Gastroesophageal sphincter (tissue), 4 donors: ENCODE data around the gene AGBL1. TPM values are rescaled to one million over a fixed set of nuclear protein-coding genes. Genes with fewer than 3 reads are reported as not detected.

ENCODE experiments used
- ATAC-seq: fragments of 150-250 bp; one replicate; pipeline ENCODE4 v1.9.1; 2016; ENCODE audit warnings: mild to moderate bottlenecking, moderate library complexity
- H3K27ac ChIP-seq, 4 donors: fragments of 200-600 bp; sonication (generic) in 3 of 4; 1 replicate in 3 of 4; 2 replicates in 1 of 4; pipeline ENCODE4 v1.5.1; 2016 to 2019
- H3K27me3 ChIP-seq: fragments of 200-600 bp; sonication (generic); one replicate; pipeline ENCODE4 v1.5.1; 2019
- H3K36me3 ChIP-seq, 2 donors: fragments of 200-600 bp; sonication (generic); one replicate each; pipeline ENCODE4 v1.5.1; 2019; ENCODE audit warnings: control low read depth in 1 of 2
- H3K4me1 ChIP-seq, 3 donors: fragments of 200-600 bp; sonication (generic); 1 replicate in 2 of 3; 2 replicates in 1 of 3; pipeline ENCODE4 v1.5.1; 2016 to 2019; ENCODE audit warnings: control low read depth in 2 of 3
- H3K4me3 ChIP-seq, 2 donors: fragments of 200-600 bp; sonication (generic); one replicate each; pipeline ENCODE4 v1.5.1; 2019; ENCODE audit warnings: mild to moderate bottlenecking in 1 of 2, moderate library complexity in 1 of 2
- H3K9me3 ChIP-seq, 3 donors: fragments of 200-600 bp; sonication (generic); one replicate each; pipeline ENCODE4 v1.5.1; 2017 to 2019; ENCODE audit warnings: control low read depth in 2 of 3
- EP300 ChIP-seq: sonication (generic); formaldehyde crosslinking; IDR thresholded peaks from one replicate; pipeline ENCODE4 v1.6.1; 2017; ENCODE audit warnings: antibody characterized with exemption, mild to moderate bottlenecking
- POLR2A ChIP-seq, 2 donors: fragments of 450-650 bp; IDR thresholded peaks; one replicate each; pipeline ENCODE4 v1.6.1; 2017; ENCODE audit warnings: antibody characterized with exemption in 2 of 2, mild to moderate bottlenecking in 2 of 2, moderate library complexity in 1 of 2
- POLR2AphosphoS5 ChIP-seq: sonication (generic); formaldehyde crosslinking; IDR thresholded peaks from one replicate; pipeline ENCODE4 v1.6.1; 2017; ENCODE audit warnings: antibody characterized with exemption
- WGBS, 2 donors: methylation state at CpG; one replicate each; pipeline ENCODE4 v1.1.5; 2018; ENCODE audit warnings: low coverage in 1 of 2; 5-methylcytosine and 5-hydroxymethylcytosine counted together
- total RNA-seq, 4 donors: library from RNA; depleted of rRNA; stranded (reverse); fragments of >200 nt; gene quantifications; one replicate each; pipeline ENCODE4 v1.1.0, GENCODE V29; 2016
- TF ChIP-seq, protein P1 (sequence below), 4 experiments: fragments of 200-600 bp in 2 of 4; fragments of 450-650 bp in 2 of 4; sonication (generic) in 1 of 4; IDR thresholded peaks; one replicate each; pipeline ENCODE4 v1.5.1; 2017 to 2019; ENCODE audit warnings: antibody characterized with exemption in 4 of 4, mild to moderate bottlenecking in 2 of 4, moderate library complexity in 2 of 4

AGBL1 gene
- total RNA-seq, 4 donors from 2014 or later, result 0.12 to 0.13 TPM; not detected in 2

- Histone ChIP-seq H3K27ac (no peak overlapping the region), H3K4me3 (no peak overlapping the region), H3K4me1 (no peaks in the 10 kb centered on the region), H3K9me3 (no peaks in the 10 kb centered on the region), H3K27me3 (peaks cover 8% of the 10 kb centered on the region), H3K36me3 (no peaks in the 10 kb centered on the region)
- WGBS, 2 donors, result 77 to 88% methylated on average over 5 to 6 of the region's 6 CpGs
- ATAC-seq, result no peak
- TF ChIP-seq EP300 (no peak), POLR2A (IDR thresholded peaks at IDR 0.05) (no peak), POLR2AphosphoS5 (no peak)
- TF ChIP-seq, protein P1, sequence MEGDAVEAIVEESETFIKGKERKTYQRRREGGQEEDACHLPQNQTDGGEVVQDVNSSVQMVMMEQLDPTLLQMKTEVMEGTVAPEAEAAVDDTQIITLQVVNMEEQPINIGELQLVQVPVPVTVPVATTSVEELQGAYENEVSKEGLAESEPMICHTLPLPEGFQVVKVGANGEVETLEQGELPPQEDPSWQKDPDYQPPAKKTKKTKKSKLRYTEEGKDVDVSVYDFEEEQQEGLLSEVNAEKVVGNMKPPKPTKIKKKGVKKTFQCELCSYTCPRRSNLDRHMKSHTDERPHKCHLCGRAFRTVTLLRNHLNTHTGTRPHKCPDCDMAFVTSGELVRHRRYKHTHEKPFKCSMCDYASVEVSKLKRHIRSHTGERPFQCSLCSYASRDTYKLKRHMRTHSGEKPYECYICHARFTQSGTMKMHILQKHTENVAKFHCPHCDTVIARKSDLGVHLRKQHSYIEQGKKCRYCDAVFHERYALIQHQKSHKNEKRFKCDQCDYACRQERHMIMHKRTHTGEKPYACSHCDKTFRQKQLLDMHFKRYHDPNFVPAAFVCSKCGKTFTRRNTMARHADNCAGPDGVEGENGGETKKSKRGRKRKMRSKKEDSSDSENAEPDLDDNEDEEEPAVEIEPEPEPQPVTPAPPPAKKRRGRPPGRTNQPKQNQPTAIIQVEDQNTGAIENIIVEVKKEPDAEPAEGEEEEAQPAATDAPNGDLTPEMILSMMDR (IDR thresholded peaks at IDR 0.05), result no peak
Measured at GRCh38 chr15:86383611-86384010, 303.9 kb downstream of the AGBL1 start.

DNA sequence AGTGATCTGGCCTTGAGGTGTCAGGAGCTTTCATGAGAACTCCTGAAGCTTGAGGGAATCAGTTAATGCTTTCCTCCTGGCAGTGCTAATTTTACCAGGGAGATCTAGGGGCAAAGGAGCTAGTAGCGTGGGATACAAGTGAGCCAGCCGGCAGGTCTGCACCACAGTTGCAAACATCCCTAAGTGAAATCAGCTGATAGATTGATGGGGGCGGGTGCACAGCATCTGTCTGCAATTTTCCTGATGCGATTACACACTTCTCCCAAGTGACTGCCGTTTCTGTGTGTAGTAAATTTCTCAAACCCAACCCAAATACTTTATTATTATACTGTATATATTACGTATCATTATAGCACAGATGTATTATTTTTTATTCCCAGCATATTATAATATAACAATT is 304.5 kb downstream of the AGBL1 start:
- H3K36me3 ChIP-seq, result no peaks in the 10 kb centered on the region
- peaks cover 5% of the 10 kb centered on the region for H3K27me3 ChIP-seq
- ATAC-seq, result no peak
- H3K4me3 ChIP-seq, result no peak overlapping the region
- 33 to 52% methylated on average over 6 of the region's 6 CpGs for WGBS, 2 donors
- H3K4me1 ChIP-seq, result no peaks in the 10 kb centered on the region
- H3K9me3 ChIP-seq, result no peaks in the 10 kb centered on the region
- H3K27ac ChIP-seq, result no peak overlapping the region
- TF ChIP-seq, protein P1 (IDR thresholded peaks at IDR 0.05), result no peak
- TF ChIP-seq POLR2A (IDR thresholded peaks at IDR 0.05), result no peak
- no peak for TF ChIP-seq POLR2AphosphoS5
- no peak for TF ChIP-seq EP300

DNA sequence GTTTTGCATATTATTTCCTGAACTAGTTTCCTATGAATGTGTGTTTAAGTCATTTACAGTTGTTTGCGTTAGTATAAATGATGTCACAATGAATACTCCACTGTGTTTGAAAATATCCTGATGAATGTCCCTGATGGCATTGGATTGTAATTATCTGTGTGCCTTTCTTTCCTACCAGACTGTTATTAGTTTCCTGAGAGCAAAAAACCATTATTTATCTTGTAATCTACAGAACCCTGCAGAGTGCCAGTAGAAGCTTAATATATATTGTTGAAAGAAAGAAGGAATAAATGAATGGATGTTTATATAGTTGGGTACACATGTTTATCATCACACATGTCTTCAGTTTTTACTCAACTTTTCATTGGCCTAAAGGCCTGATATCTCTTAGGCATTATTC is 312.6 kb downstream of the AGBL1 start:
- no peak overlapping the region for H3K27ac ChIP-seq
- no peak for ATAC-seq
- no peaks in the 10 kb centered on the region for H3K36me3 ChIP-seq
- H3K4me3 ChIP-seq, result no peak overlapping the region
- H3K9me3 ChIP-seq, result no peaks in the 10 kb centered on the region
- no peaks in the 10 kb centered on the region for H3K4me1 ChIP-seq
- H3K27me3 ChIP-seq, result peaks cover 2% of the 10 kb centered on the region
- WGBS, 2 donors, result 54 to 60% methylated on average over 1 of the region's 1 CpG
- TF ChIP-seq POLR2A (IDR thresholded peaks at IDR 0.05) (no peak), EP300 (no peak), POLR2AphosphoS5 (no peak)
- TF ChIP-seq, protein P1 (IDR thresholded peaks at IDR 0.05), result no peak

- H3K36me3 ChIP-seq, result no peaks in the 10 kb centered on the region
- no peak overlapping the region for H3K4me3 ChIP-seq
- 52 to 62% methylated on average over 1 to 2 of the region's 2 CpGs for WGBS, 2 donors
- no peak overlapping the region for H3K27ac ChIP-seq
- no peak for ATAC-seq
- TF ChIP-seq POLR2AphosphoS5, result no peak
- no peak for TF ChIP-seq EP300
- TF ChIP-seq, protein P1 (IDR thresholded peaks at IDR 0.05), result no peak
- no peak for TF ChIP-seq POLR2A (IDR thresholded peaks at IDR 0.05)
- no peaks in the 10 kb centered on the region for H3K4me1 ChIP-seq
- no peaks in the 10 kb centered on the region for H3K9me3 ChIP-seq
- H3K27me3 ChIP-seq, result no peaks in the 10 kb centered on the region
Measured at GRCh38 chr15:86392874-86393273, 313.2 kb downstream of the AGBL1 start.

DNA sequence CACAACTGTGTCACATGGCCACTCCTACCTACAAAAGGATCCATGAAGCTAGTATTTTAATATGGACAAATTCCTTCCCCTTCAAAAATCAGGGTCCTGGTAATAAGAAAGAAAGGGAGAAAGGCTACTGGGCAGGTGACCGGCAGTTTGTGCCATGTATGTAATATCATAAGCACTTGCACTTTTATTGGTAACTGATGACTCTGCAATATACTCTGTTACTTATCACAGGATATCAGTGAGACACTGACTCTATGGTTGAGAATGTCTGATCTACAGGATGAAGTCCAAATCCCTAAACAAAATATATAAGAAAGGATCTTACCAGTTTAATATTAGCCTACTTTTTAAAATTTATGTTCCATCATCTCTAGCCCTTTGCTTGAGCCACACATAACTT is 315.2 kb downstream of the AGBL1 start:
- Histone ChIP-seq H3K9me3 (no peaks in the 10 kb centered on the region), H3K4me3 (no peak overlapping the region), H3K4me1 (no peaks in the 10 kb centered on the region), H3K36me3 (no peaks in the 10 kb centered on the region), H3K27me3 (no peaks in the 10 kb centered on the region), H3K27ac (no peak overlapping the region)
- TF ChIP-seq POLR2A (IDR thresholded peaks at IDR 0.05) (no peak), EP300 (no peak), POLR2AphosphoS5 (no peak)
- TF ChIP-seq, protein P1 (IDR thresholded peaks at IDR 0.05), result no peak
- no peak for ATAC-seq
- WGBS, 2 donors, result 89 to 100% methylated on average over 1 of the region's 1 CpG
